ENCODE data around the gene ANKRD35. TPM values are rescaled to one million over a fixed set of nuclear protein-coding genes. Genes with fewer than 3 reads are reported as not detected.

The ANKRD35 gene
- total RNA-seq, 1 experiment from 2014 or later, result 0.34 TPM

DNA sequence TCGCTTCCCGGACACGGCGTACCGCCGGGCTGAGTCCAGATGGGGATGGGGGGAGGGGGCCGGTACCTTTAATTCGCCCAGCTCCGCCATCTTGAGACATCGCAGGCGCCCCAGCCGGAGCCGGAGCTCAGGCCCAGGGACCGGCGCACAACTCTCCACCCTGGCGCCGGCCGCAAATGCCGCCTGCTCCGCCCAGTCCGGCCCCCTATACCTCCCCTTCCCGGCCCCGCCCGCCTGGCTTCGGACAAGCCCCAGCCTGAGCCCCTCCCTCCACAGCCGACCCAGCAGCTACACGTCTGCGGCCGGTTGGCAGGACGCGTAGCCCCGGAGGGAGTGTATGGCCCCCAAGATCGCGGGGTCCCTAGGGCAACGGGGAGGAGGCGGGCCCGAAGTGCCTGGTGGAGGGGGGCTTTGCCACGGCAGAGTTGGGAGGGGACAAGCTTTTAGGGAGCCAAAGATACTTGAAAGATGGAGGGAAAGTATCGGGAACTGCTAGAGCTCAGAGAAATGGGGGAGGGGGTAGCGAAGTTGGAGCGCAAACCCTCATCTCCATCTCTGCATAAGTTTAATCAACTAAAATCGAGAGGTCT is 26.7 kb downstream of the ANKRD35 start, which contains the start of gene PIAS3:
TSS of gene PIAS3 (minus strand) at position 181 of the 590 bp plus-strand sequence. CDS start at position 90, 91 bp downstream.
- Mint-ChIP-seq H3K36me3 (ENCODE audit: insufficient read depth, unreplicated experiment) (peaks cover 18% of the 10 kb centered on the region), H3K4me3 (ENCODE audit: unreplicated experiment) (peak within 1 kb of the TSS; percentile 92), H3K27ac (ENCODE audit: unreplicated experiment) (peak within 1 kb of the TSS; percentile 78), H3K9me3 (ENCODE audit: unreplicated experiment) (no peaks in the 10 kb centered on the region), H3K27me3 (ENCODE audit: insufficient read depth, unreplicated experiment) (no peaks in the 10 kb centered on the region), H3K4me1 (ENCODE audit: low read depth, unreplicated experiment) (peaks cover 7% of the 10 kb centered on the region)
- peaks cover 3% of the 10 kb centered on the region; the same call in 1 of the 2 replicates for H3K4me1 ChIP-seq
- TF ChIP-seq, protein P1, sequence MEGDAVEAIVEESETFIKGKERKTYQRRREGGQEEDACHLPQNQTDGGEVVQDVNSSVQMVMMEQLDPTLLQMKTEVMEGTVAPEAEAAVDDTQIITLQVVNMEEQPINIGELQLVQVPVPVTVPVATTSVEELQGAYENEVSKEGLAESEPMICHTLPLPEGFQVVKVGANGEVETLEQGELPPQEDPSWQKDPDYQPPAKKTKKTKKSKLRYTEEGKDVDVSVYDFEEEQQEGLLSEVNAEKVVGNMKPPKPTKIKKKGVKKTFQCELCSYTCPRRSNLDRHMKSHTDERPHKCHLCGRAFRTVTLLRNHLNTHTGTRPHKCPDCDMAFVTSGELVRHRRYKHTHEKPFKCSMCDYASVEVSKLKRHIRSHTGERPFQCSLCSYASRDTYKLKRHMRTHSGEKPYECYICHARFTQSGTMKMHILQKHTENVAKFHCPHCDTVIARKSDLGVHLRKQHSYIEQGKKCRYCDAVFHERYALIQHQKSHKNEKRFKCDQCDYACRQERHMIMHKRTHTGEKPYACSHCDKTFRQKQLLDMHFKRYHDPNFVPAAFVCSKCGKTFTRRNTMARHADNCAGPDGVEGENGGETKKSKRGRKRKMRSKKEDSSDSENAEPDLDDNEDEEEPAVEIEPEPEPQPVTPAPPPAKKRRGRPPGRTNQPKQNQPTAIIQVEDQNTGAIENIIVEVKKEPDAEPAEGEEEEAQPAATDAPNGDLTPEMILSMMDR (IDR thresholded peaks at IDR 0.05; ENCODE audit: insufficient read depth in 1 of 2, low read depth in 1 of 2, low read length in 1 of 2, severe bottlenecking in 1 of 2, unreplicated experiment in 1 of 2), result no peak
- H3K4me3 ChIP-seq (ENCODE audit: low read depth, low read length), result peak within 1 kb of the TSS; percentile 85
- H3K9me3 ChIP-seq, result no peaks in the 10 kb centered on the region
- no peaks in the 10 kb centered on the region for H3K27me3 ChIP-seq (replicated peaks; ENCODE audit: control insufficient read depth, insufficient read depth, low read length)
- CTCF ChIA-PET, result interaction anchor here (0.6 to 4.3 kb wide), 11 partner anchors 12 to 173 kb away, joined by 3 to 136 read pairs (median 4); partner anchors contain the start of genes ANKRD35, NUDT17, PEX11B and RBM8A
- intact Hi-C loops (cut with micrococcal nuclease; ENCODE audit: unreplicated experiment), result loop anchor here (1.0 to 2.0 kb wide), 2 partner anchors 14 to 26 kb away; partner anchors contain the start of genes ANKRD35 and NUDT17
- POLR2A ChIA-PET, result interaction anchor here (0.6 to 2.1 kb wide), 13 partner anchors 9 to 180 kb away, joined by 3 to 30 read pairs (median 6); partner anchors contain the start of genes ANKRD34A, LIX1L, NUDT17 and PDZK1
- BruUV-seq (replicated peaks), result no TSS peak
- peaks cover 3% of the 10 kb centered on the region; the same call in 1 of the 2 replicates for H3K36me3 ChIP-seq (ENCODE audit: control insufficient read depth, insufficient read depth, low read length)
- peak; percentile 96 to 97 for DNase-seq

DNA sequence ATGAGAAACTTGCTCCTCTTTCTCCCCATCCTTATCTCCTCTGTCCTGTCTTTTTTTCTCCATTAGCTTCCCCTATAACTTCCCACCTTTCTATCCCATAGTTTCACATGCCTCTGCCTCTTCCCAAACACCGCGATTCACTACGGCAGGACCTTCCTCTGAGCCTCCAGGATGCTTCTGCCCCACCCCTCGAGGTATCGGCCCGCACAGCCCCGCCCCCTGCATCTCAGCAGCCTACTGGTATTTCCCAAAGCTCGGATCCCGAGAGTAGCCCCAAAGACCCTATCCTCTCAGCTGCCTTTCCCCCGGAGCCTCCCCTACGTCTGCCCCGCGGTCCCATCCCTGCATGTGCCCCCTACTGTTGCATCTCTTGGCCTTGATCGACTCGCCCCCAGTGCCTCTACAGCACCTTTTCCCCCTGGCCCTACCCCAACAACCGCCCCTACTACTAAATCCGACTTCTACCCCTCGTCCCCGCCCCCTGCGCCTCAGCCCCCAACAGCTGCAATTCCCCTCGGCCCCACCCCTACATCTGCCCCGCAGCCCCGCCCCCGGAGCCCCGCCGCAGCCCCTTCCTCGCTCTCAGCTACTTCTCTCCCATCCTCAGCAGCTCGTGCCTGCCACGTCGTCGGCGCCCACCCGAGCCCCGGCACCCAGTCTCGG is 27.3 kb downstream of the ANKRD35 start:
- ChIA-PET POLR2A (interaction anchor here (0.6 to 2.1 kb wide), 9 partner anchors 12 to 159 kb away, joined by 3 to 30 read pairs (median 6); partner anchors contain the start of genes ANKRD34A, NUDT17, PDZK1 and POLR3C), CTCF (interaction anchor here (0.6 to 4.3 kb wide), 10 partner anchors 12 to 174 kb away, joined by 3 to 136 read pairs (median 4); partner anchors contain the start of genes ANKRD35, NUDT17, PEX11B and RBM8A)
- intact Hi-C loops (cut with micrococcal nuclease; ENCODE audit: unreplicated experiment), result loop anchor here (1.0 to 2.0 kb wide), 2 partner anchors 13 to 26 kb away; partner anchors contain the start of genes ANKRD35 and NUDT17
- Histone ChIP-seq H3K27me3 (replicated peaks; ENCODE audit: control insufficient read depth, insufficient read depth, low read length) (no peaks in the 10 kb centered on the region), H3K9me3 (no peaks in the 10 kb centered on the region), H3K4me3 (ENCODE audit: low read depth, low read length) (peak overlapping the region; percentile 85), H3K4me1 (peaks cover 3% of the 10 kb centered on the region; the same call in 1 of the 2 replicates), H3K36me3 (ENCODE audit: control insufficient read depth, insufficient read depth, low read length) (peaks cover 3% of the 10 kb centered on the region; the same call in 1 of the 2 replicates)
- peak; percentile 65 to 66 for DNase-seq
- H3K27ac Mint-ChIP-seq (ENCODE audit: unreplicated experiment), result peak overlapping the region; percentile 78
- H3K27me3 Mint-ChIP-seq (ENCODE audit: insufficient read depth, unreplicated experiment), result no peaks in the 10 kb centered on the region
- no peaks in the 10 kb centered on the region for H3K9me3 Mint-ChIP-seq (ENCODE audit: unreplicated experiment)
- peaks cover 7% of the 10 kb centered on the region for H3K4me1 Mint-ChIP-seq (ENCODE audit: low read depth, unreplicated experiment)
- BruUV-seq (replicated peaks), result no TSS peak
- TF ChIP-seq, protein P1 (IDR thresholded peaks at IDR 0.05; ENCODE audit: insufficient read depth in 1 of 2, low read depth in 1 of 2, low read length in 1 of 2, severe bottlenecking in 1 of 2, unreplicated experiment in 1 of 2), result peak in 1 of 2 experiments; percentile 3
- H3K36me3 Mint-ChIP-seq (ENCODE audit: insufficient read depth, unreplicated experiment), result peaks cover 18% of the 10 kb centered on the region
- H3K4me3 Mint-ChIP-seq (ENCODE audit: unreplicated experiment), result peak overlapping the region; percentile 92

DNA sequence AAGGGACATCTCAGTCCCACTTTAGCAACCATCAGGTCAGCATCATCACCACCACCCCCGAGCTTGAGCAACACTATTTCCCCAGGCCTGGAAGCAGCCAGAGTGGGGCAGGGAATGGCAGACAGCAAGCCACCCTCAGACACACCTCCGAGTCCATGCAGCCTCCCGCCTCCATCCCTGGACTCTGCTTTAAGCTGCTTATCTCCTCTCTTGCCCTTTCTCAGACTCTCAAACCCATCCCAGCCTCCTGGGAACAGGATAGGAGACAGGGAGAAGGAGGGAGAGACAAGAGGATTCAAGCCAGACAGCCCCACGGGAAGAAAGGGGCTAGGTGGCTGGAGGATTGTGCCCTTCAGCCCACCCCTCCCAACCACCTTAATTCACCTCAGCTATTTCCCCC is 28.5 kb downstream of the ANKRD35 start:
- H3K4me1 Mint-ChIP-seq (ENCODE audit: low read depth, unreplicated experiment), result peaks cover 7% of the 10 kb centered on the region
- H3K27me3 ChIP-seq (replicated peaks; ENCODE audit: control insufficient read depth, insufficient read depth, low read length), result no peaks in the 10 kb centered on the region
- no peaks in the 10 kb centered on the region for H3K9me3 Mint-ChIP-seq (ENCODE audit: unreplicated experiment)
- no peak overlapping the region for H3K4me3 ChIP-seq (ENCODE audit: low read depth, low read length)
- intact Hi-C loops (cut with micrococcal nuclease; ENCODE audit: unreplicated experiment), result no loop called here
- ChIA-PET POLR2A (no interaction called here), CTCF (interaction anchor here (0.9 to 4.3 kb wide), 2 partner anchors 10 to 35 kb away, joined by 3 to 136 read pairs; partner anchors contain the start of gene NUDT17)
- H3K9me3 ChIP-seq, result no peaks in the 10 kb centered on the region
- peaks cover 3% of the 10 kb centered on the region; the same call in 1 of the 2 replicates for H3K36me3 ChIP-seq (ENCODE audit: control insufficient read depth, insufficient read depth, low read length)
- H3K4me1 ChIP-seq, result peaks cover 3% of the 10 kb centered on the region; the same call in 1 of the 2 replicates
- TF ChIP-seq, protein P1 (IDR thresholded peaks at IDR 0.05; ENCODE audit: insufficient read depth in 1 of 2, low read depth in 1 of 2, low read length in 1 of 2, severe bottlenecking in 1 of 2, unreplicated experiment in 1 of 2), result no peak
- no peak overlapping the region for H3K27ac Mint-ChIP-seq (ENCODE audit: unreplicated experiment)
- H3K27me3 Mint-ChIP-seq (ENCODE audit: insufficient read depth, unreplicated experiment), result no peaks in the 10 kb centered on the region
- BruUV-seq (replicated peaks), result no TSS peak
- H3K4me3 Mint-ChIP-seq (ENCODE audit: unreplicated experiment), result no peak overlapping the region
- DNase-seq, result no peak
- H3K36me3 Mint-ChIP-seq (ENCODE audit: insufficient read depth, unreplicated experiment), result peaks cover 26% of the 10 kb centered on the region

Measured in Caco-2 (cell line).